NCI-H2171 (cell line): Measurements from ENCODE around the gene STYXL1.

ENCODE experiments used
- DNase-seq: peaks from one replicate; lab custom pipeline; 2025; lab: John Stamatoyannopoulos, UW

STYXL1 gene

GRCh38 chr7:75957021-75957736 is 90.6 kb downstream of the STYXL1 start:
- DNase-seq: no peak

GRCh38 chr7:75955331-75955955 is 92.4 kb downstream of the STYXL1 start:
- DNase-seq: no peak

DNA sequence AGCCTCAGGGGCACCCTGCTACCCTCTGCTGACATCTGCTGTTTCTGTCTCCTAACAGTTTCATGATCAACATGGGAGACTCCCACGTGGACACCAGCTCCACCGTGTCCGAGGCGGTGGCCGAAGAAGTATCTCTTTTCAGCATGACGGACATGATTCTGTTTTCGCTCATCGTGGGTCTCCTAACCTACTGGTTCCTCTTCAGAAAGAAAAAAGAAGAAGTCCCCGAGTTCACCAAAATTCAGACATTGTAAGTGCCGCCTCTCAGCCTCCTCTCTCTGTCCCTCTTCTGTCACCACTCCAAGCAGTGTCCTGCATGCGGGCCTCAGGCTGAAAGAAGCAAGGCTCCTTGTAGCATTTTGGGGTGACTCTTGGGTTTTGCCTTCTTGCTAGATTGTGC is 93.9 kb downstream of the STYXL1 start:
- no peak for DNase-seq

DNA sequence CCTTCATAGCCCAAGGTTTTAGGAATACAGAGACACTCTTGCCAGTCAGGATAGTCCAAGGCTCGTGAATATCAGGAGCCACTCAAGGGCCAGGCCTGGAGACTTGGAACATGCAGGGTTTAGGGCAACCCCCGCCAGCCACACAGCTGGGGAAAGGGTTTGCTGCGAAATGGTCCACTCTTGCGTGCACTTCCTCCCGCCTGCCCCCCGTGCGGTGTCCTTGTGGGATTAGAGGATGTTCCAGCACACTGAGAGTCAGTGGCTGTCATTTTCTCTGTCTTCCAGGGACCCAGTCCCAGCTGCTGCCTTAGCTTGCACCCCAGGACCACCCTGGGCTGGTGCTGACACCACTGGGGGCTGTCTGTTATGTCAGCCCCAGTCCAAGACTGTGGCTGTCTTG is 94.4 kb downstream of the STYXL1 start:
- DNase-seq: no peak

GRCh38 chr7:75951506-75951905 is 96.3 kb downstream of the STYXL1 start:
- no peak for DNase-seq

DNA sequence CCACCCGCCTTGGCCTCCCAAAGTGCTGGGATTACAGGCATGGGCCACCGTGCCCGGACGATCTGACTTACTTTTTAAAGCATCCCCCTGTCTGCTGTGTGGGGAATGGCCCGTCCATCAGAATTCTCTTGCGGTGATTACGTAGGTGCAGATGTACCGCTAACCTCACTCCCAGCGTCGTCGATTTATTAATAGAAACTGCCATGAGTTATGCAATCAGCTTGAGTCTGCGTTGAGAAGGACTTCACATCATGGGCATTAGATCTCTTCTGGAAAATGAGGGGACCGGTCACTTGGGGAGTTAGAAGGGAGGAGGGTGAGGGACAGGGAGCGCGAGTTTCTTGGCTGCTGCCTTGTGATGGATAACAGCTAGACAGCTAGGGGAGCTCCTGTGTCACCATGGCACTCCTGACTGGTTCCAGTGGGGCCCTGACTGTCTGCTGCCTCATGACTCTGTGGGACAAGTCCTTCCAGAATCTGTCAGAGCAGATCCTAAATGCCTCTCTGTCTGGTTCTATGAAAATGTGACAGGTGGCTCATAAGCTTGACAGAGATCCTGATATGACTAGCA is 97.6 kb downstream of the STYXL1 start:
- DNase-seq: no peak

GRCh38 chr7:75948179-75948578 is 99.6 kb downstream of the STYXL1 start:
- DNase-seq: no peak
